GM23338 (cell line): Measurements from ENCODE around the gene IQSEC3. TPM values are rescaled to one million over a fixed set of nuclear protein-coding genes. Genes with fewer than 3 reads are reported as not detected.

Experiments
- ATAC-seq: fragments of 200-7000 bp; cut with Tn5 transposase; 3 replicates; pipeline ENCODE4 v1.9.1; 2020
- DNase-seq: peaks from one replicate; pipeline ENCODE4 v3.0.0-alpha.2; 2015; ENCODE audit warnings: low spot score
- H2AFZ ChIP-seq: fragments of 200-600 bp; sonication (generic); 2 replicates; pipeline ENCODE4 v1.8.0; 2016; ENCODE audit warnings: antibody characterized with exemption, mild to moderate bottlenecking, moderate library complexity
- H3F3A ChIP-seq: fragments of 200-600 bp; sonication (generic); replicated peaks from 2 replicates; pipeline ENCODE4 v1.8.0; 2017; ENCODE audit warnings: antibody characterized with exemption, mixed run types, low read depth
- H3K27ac ChIP-seq: fragments of 200-600 bp; sonication (generic); 2 replicates; pipeline ENCODE4 v1.6.1; 2016; ENCODE audit warnings: low read depth
- H3K27me3 ChIP-seq: fragments of 200-600 bp; sonication (generic); 2 replicates; pipeline ENCODE4 v1.8.0; 2016; ENCODE audit warnings: mild to moderate bottlenecking, mixed run types, moderate library complexity; ENCODE audit not compliant: insufficient read depth
- H3K36me3 ChIP-seq: fragments of 200-600 bp; sonication (generic); 2 replicates; pipeline ENCODE4 v1.8.0; 2016; ENCODE audit warnings: mild to moderate bottlenecking; ENCODE audit not compliant: insufficient read depth
- H3K4me1 ChIP-seq: fragments of 200-600 bp; sonication (generic); 2 replicates; pipeline ENCODE4 v1.8.0; 2016; ENCODE audit warnings: mild to moderate bottlenecking, moderate library complexity; ENCODE audit not compliant: insufficient read depth
- H3K4me2 ChIP-seq: fragments of 200-600 bp; sonication (generic); 2 replicates; pipeline ENCODE4 v1.7.1; 2017; ENCODE audit warnings: mixed run types
- H3K4me3 ChIP-seq: fragments of 200-600 bp; sonication (generic); 2 replicates; pipeline ENCODE4 v1.6.1; 2016; ENCODE audit warnings: mixed run types
- H3K79me2 ChIP-seq: fragments of 200-600 bp; sonication (generic); replicated peaks from 2 replicates; pipeline ENCODE4 v1.8.0; 2017; ENCODE audit warnings: mild to moderate bottlenecking; ENCODE audit not compliant: insufficient read depth
- H3K9me2 ChIP-seq: fragments of 200-600 bp; sonication (generic); 2 replicates; pipeline ENCODE4 v1.8.0; 2017; ENCODE audit not compliant: insufficient read depth
- H4K20me1 ChIP-seq: fragments of 200-600 bp; sonication (generic); replicated peaks from 2 replicates; pipeline ENCODE4 v1.8.0; 2017; ENCODE audit warnings: mild to moderate bottlenecking; ENCODE audit not compliant: insufficient read depth
- H3K27ac Mint-ChIP-seq: 2 replicates; pipeline ENCODE4 v1.8.0; 2020; ENCODE audit warnings: inconsistent platforms, mild to moderate bottlenecking, moderate library complexity, mixed read lengths
- H3K27me3 Mint-ChIP-seq: 3 replicates; pipeline ENCODE4 v1.8.0; 2022; ENCODE audit warnings: low read depth, mild to moderate bottlenecking, moderate library complexity, mixed read lengths, inconsistent platforms; ENCODE audit not compliant: insufficient read depth, poor library complexity
- H3K36me3 Mint-ChIP-seq: 3 replicates; pipeline ENCODE4 v1.8.0; 2021; ENCODE audit warnings: low read depth, mild to moderate bottlenecking, inconsistent platforms, moderate library complexity, mixed read lengths
- H3K4me1 Mint-ChIP-seq: 3 replicates; pipeline ENCODE4 v1.8.0; 2020; ENCODE audit warnings: mild to moderate bottlenecking, inconsistent platforms, mixed read lengths
- H3K4me3 Mint-ChIP-seq: 3 replicates; pipeline ENCODE4 v1.8.0; 2021; ENCODE audit warnings: moderate library complexity, mild to moderate bottlenecking, inconsistent platforms, mixed read lengths
- H3K9me3 Mint-ChIP-seq: 3 replicates; pipeline ENCODE4 v1.8.0; 2020; ENCODE audit warnings: moderate library complexity, mild to moderate bottlenecking, inconsistent platforms, mixed read lengths
- EZH2phosphoT487 ChIP-seq: fragments of 200-600 bp; sonication (generic); IDR thresholded peaks from one replicate; pipeline ENCODE4 v1.8.1; 2018; ENCODE audit warnings: antibody characterized with exemption; ENCODE audit not compliant: unreplicated experiment
- JUNB ChIP-seq: IDR thresholded peaks from one replicate; pipeline ENCODE4 v1.6.1; 2016; ENCODE audit warnings: antibody characterized with exemption; ENCODE audit not compliant: unreplicated experiment
- POLR2AphosphoS5 ChIP-seq: IDR thresholded peaks from 2 replicates; pipeline ENCODE4 v1.6.1; 2016; ENCODE audit warnings: antibody characterized with exemption, low read depth
- STAT1 ChIP-seq: IDR thresholded peaks from one replicate; pipeline ENCODE4 v1.6.1; 2016; ENCODE audit warnings: antibody characterized with exemption; ENCODE audit not compliant: unreplicated experiment
- ZNF114 ChIP-seq: fragments of 250-450 bp; sonication (Bioruptor Pico); IDR thresholded peaks from 2 replicates; pipeline ENCODE4 v1.5.0; 2020; ENCODE audit warnings: mild to moderate bottlenecking, moderate library complexity
- polyA plus RNA-seq: library from polyadenylated mRNA; unstranded; fragments of >200 nt; fragmentation: Nextera tagmentation; extraction: Ambion mirVana; gene quantifications from 2 replicates; pipeline ENCODE4 v1.2.1, GENCODE V29; 2016
- total RNA-seq: library from RNA; depleted of rRNA; stranded (reverse); fragments of >200 nt; shearing (Covaris generic); gene quantifications from 2 replicates; pipeline ENCODE4 v1.2.3, GENCODE V29; 2014
- TF ChIP-seq, protein P1 (sequence below), 2 experiments: fragments of 200-600 bp in 1 of 2; sonication (generic) in 1 of 2; conservative IDR thresholded peaks; 2 replicates each; pipeline versions ENCODE4 v1.5.1 to v1.6.1; 2016 to 2017; ENCODE audit warnings: antibody characterized with exemption in 2 of 2, low read depth in 2 of 2, mild to moderate bottlenecking in 2 of 2, moderate library complexity in 1 of 2
- TF ChIP-seq, protein P2 (sequence below): IDR thresholded peaks from one replicate; pipeline ENCODE4 v1.6.1; 2018; ENCODE audit warnings: antibody characterized with exemption; ENCODE audit not compliant: unreplicated experiment
- TF ChIP-seq, protein P3 (sequence below): IDR thresholded peaks from 2 replicates; pipeline ENCODE4 v1.6.1; 2016; ENCODE audit warnings: antibody characterized with exemption

The IQSEC3 gene
- total and polyA plus RNA-seq, 2 experiments from 2014 or later: 2.1 to 3.6 TPM

DNA sequence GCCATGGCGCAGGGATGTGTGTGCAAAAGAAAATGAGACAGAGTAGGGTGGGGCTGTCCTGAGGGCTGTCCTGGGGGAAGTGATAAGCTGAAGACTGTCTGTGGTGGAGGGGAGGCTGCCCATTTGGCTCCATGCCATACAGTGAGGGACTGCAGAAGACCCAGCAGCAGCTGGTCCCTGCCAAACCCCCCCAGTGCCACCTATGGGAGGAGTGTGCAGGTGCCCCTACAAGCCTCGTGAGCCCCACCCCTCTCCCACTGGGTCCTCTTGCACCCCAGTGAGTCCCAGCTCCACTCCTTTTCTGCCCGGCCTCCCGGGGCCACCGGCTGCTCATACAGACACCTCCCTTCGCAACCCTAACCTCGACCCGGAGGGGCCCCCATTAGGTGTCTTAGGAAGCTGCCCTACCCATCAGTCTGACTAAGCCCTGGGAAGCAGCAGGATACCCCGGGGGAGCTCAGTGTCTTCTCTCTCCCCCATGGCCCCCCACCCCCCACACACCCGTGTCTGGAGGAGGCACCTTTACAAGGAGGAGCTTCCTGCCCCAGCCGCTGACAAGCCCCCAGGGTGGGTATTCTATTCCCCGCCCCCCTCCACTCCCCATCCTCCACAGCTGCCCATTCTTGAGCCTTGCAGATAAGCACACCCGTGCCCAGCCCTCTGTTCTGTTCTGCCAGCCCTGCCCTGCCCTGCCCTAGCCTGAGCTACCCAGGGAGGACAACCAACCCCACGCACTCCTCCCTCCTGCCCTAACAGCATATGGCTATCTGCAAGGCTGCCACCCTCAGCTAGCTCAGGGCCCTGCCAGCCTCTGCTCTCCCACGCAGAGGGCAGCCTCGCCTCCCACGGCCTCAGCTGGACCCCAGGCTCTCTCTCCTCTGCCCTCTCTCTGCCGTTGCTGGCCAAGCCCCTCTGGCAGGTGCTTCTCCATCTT lies 105.4 kb downstream of the IQSEC3 start (continued):
- TF ChIP-seq, protein P1, sequence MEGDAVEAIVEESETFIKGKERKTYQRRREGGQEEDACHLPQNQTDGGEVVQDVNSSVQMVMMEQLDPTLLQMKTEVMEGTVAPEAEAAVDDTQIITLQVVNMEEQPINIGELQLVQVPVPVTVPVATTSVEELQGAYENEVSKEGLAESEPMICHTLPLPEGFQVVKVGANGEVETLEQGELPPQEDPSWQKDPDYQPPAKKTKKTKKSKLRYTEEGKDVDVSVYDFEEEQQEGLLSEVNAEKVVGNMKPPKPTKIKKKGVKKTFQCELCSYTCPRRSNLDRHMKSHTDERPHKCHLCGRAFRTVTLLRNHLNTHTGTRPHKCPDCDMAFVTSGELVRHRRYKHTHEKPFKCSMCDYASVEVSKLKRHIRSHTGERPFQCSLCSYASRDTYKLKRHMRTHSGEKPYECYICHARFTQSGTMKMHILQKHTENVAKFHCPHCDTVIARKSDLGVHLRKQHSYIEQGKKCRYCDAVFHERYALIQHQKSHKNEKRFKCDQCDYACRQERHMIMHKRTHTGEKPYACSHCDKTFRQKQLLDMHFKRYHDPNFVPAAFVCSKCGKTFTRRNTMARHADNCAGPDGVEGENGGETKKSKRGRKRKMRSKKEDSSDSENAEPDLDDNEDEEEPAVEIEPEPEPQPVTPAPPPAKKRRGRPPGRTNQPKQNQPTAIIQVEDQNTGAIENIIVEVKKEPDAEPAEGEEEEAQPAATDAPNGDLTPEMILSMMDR (conservative IDR thresholded peaks at IDR 0.05; ENCODE audit: low read depth in 2 of 2): no peak
- TF ChIP-seq EZH2phosphoT487 (no peak), ZNF114 (no peak)

DNA sequence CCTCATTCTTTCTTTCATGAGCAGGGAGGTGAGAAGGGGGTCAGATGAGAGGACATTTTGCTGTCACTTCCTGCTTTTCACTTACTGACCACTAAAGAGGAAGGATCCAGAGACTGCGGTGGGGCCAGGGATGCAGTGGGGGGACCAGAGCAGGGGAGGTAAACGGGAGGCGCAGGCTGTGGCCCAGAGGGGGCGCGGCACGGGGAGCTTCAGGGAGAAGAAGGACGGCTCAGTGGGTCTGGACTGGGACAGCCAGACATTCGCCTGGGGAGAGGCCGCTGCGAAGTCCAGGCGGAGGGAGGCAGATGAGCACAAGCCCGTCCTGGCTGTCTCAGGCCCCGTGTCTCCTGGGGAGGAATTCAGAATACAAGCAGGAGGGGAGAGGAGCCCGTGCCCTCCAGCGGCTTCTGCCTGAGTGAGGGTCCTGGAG lies 106.2 kb downstream of the IQSEC3 start:
- ATAC-seq (no peak), DNase-seq (no peak)
- Histone ChIP-seq H3K4me2 (no peak overlapping the region), H4K20me1 (no peaks in the 10 kb centered on the region), H3K27me3 (no peaks in the 10 kb centered on the region), H3K36me3 (no peaks in the 10 kb centered on the region), H3K4me3 (no peak overlapping the region), H3K4me1 (peaks cover 14% of the 10 kb centered on the region; the same call in 1 of the 2 replicates), H3K9me2 (no peaks in the 10 kb centered on the region), H2AFZ (no peak overlapping the region), H3K27ac (no peak overlapping the region), H3F3A (no peaks in the 10 kb centered on the region), H3K79me2 (no peaks in the 10 kb centered on the region)
- Mint-ChIP-seq H3K36me3 (no peaks in the 10 kb centered on the region), H3K4me1 (peaks cover 56% of the 10 kb centered on the region), H3K9me3 (no peaks in the 10 kb centered on the region), H3K27me3 (peaks cover 22% of the 10 kb centered on the region), H3K4me3 (no peak overlapping the region), H3K27ac (no peak overlapping the region)
- no peak for TF ChIP-seq POLR2AphosphoS5

DNA sequence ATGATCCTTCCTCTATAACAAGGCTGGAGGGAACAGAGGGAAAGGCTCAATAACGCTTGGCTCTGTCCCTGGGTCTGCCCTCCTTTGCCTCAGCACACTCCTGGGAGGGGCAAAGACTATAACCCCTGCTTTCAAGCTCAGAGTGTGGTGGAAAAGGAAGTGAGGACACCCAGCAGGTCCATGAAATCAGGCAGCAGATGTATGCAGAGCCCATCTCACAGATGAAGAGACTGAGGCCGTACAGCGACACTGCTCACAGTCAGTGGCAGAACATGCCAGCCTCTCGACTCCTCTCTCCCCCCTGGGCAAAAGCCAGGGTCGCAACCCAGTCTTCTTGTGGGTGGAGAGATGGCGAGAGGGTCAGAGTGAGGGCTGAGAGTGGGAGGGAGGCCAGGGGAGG lies 107.6 kb downstream of the IQSEC3 start:
- Mint-ChIP-seq H3K4me3 (no peak overlapping the region), H3K4me1 (peaks cover 54% of the 10 kb centered on the region), H3K27me3 (peaks cover 24% of the 10 kb centered on the region), H3K36me3 (no peaks in the 10 kb centered on the region), H3K9me3 (no peaks in the 10 kb centered on the region), H3K27ac (no peak overlapping the region)
- H3K27ac ChIP-seq: no peak overlapping the region
- DNase-seq: no peak
- H3K9me2 ChIP-seq: no peaks in the 10 kb centered on the region
- H4K20me1 ChIP-seq: no peaks in the 10 kb centered on the region
- ATAC-seq: no peak
- no peak overlapping the region for H2AFZ ChIP-seq
- H3K36me3 ChIP-seq: no peaks in the 10 kb centered on the region
- no peak overlapping the region for H3K4me2 ChIP-seq
- no peaks in the 10 kb centered on the region for H3K27me3 ChIP-seq
- H3K4me1 ChIP-seq: peaks cover 11% of the 10 kb centered on the region; the same call in 1 of the 2 replicates
- no peaks in the 10 kb centered on the region for H3F3A ChIP-seq
- H3K4me3 ChIP-seq: no peak overlapping the region
- H3K79me2 ChIP-seq: no peaks in the 10 kb centered on the region
- TF ChIP-seq JUNB (no peak), STAT1 (no peak)
- TF ChIP-seq, protein P2, sequence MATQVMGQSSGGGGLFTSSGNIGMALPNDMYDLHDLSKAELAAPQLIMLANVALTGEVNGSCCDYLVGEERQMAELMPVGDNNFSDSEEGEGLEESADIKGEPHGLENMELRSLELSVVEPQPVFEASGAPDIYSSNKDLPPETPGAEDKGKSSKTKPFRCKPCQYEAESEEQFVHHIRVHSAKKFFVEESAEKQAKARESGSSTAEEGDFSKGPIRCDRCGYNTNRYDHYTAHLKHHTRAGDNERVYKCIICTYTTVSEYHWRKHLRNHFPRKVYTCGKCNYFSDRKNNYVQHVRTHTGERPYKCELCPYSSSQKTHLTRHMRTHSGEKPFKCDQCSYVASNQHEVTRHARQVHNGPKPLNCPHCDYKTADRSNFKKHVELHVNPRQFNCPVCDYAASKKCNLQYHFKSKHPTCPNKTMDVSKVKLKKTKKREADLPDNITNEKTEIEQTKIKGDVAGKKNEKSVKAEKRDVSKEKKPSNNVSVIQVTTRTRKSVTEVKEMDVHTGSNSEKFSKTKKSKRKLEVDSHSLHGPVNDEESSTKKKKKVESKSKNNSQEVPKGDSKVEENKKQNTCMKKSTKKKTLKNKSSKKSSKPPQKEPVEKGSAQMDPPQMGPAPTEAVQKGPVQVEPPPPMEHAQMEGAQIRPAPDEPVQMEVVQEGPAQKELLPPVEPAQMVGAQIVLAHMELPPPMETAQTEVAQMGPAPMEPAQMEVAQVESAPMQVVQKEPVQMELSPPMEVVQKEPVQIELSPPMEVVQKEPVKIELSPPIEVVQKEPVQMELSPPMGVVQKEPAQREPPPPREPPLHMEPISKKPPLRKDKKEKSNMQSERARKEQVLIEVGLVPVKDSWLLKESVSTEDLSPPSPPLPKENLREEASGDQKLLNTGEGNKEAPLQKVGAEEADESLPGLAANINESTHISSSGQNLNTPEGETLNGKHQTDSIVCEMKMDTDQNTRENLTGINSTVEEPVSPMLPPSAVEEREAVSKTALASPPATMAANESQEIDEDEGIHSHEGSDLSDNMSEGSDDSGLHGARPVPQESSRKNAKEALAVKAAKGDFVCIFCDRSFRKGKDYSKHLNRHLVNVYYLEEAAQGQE: no peak
- TF ChIP-seq, protein P3, sequence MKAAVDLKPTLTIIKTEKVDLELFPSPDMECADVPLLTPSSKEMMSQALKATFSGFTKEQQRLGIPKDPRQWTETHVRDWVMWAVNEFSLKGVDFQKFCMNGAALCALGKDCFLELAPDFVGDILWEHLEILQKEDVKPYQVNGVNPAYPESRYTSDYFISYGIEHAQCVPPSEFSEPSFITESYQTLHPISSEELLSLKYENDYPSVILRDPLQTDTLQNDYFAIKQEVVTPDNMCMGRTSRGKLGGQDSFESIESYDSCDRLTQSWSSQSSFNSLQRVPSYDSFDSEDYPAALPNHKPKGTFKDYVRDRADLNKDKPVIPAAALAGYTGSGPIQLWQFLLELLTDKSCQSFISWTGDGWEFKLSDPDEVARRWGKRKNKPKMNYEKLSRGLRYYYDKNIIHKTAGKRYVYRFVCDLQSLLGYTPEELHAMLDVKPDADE: no peak
